ENCODE measurements around the gene LRG1. TPM values are rescaled to one million over a fixed set of nuclear protein-coding genes. Genes with fewer than 3 reads are reported as not detected.
"Not testable (repeated sequence)": the region's sequence is repeated elsewhere in the genome, so short reads cannot be mapped to it uniquely, and the experiment has no call there.

Gene LRG1
- total RNA-seq, 1 donor from 2014 or later, result 1.1 TPM

DNA sequence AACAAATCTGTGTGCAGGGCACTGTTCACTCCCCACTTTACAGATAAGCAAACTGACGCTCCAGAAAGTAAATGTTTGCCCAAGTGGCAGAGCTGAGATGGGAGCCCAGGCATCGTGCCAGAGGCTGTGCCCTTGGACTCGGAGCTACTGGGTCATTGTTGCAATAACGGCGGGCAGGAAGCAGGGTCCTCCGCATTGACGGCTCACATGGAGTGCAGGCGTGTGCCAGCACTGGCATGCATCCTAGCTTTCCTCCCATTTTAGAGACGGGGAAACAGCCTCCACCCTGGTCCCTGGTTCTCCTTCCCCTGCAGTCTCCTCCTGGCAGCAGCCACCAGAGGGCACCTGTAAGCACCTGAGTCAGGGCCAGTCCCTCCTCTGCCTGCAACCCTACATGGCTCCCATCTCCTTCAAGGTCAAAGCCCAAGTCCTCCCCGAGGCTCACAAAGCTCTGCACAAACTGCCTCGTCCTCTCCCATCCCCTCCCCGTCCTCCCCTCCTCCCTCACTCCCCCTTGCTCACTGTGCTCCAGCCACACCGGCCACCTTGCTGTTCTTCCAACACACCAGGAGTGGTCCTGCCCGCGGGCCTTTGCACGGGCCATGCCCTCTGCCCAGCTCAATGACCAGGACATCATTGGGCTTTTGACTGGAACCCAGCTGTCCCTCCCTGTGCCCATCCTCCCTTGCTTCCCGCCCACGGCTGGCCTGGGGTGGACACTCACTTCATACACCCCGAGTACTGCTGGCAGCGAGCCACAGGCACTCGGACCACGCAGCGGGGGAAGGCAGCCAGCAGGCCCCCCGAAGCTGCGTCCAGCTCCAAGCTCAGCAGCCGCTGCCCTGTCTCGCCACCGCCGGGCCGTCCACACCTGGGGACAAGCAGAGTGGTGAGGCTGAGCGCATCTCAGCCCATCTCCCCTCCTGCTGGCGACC is 7.7 kb upstream of the LRG1 start:
- FAIRE-seq, result no peak
- no peak for DNase-seq (ENCODE audit: low read depth)
- no peak overlapping the region for H3K4me3 ChIP-seq (ENCODE audit: low read depth, low read length)
- H3K27me3 ChIP-seq (ENCODE audit: control insufficient read depth, insufficient read depth, low read length), result no peaks in the 10 kb centered on the region
- TF ChIP-seq CTCF (IDR thresholded peaks at IDR 0.05; ENCODE audit: insufficient read depth, low read length, severe bottlenecking), result peak; percentile 60
- H3K36me3 ChIP-seq (ENCODE audit: control insufficient read depth, insufficient read depth, low read length), result no peaks in the 10 kb centered on the region

DNA sequence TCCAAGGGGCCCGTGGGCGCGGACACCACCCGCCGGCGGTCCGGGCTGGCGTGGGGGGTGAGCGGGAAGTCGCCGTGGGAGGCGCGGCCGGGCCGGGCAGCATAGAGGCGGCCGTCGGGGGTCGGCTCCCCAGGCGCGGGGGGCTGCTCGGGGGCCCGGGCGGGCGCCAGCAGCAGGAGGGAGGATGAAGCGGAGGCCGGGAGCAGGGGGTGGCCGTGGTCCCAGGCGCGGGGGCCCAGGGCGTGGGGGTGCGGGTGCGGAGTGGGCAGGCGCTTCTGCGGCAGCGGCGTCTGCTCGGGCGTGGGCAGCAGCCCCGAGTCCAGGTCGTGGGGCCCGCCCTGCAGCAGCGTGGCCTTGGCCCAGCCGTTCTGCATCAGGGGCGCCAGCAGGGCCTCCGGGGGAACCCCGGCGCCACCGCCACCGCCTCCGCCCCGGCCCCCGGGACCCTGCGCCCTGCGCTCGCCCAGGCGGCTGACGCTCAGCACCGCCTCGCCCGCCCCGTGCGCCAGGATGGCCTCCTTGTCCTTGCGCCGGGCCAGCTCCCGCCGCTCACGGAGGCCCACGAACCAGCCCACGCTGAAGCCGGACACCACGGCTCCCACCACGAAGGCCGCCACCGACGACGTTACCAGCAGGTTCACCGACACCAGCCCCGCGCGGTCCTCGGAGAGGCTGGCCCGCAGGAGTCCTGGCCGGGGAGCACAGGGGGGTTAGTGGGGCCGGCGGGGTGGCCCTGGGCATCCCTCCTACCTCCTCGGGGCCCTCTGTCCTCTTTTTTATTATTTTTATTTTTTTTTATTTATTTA is 4.2 kb upstream of the LRG1 start:
- Histone ChIP-seq H3K27me3 (ENCODE audit: control insufficient read depth, insufficient read depth, low read length) (no peaks in the 10 kb centered on the region), H3K36me3 (ENCODE audit: control insufficient read depth, insufficient read depth, low read length) (no peaks in the 10 kb centered on the region), H3K4me3 (ENCODE audit: low read depth, low read length) (no peak overlapping the region)
- DNase-seq (ENCODE audit: low read depth) (no peak), FAIRE-seq (no peak)
- no peak for TF ChIP-seq CTCF (IDR thresholded peaks at IDR 0.05; ENCODE audit: insufficient read depth, low read length, severe bottlenecking)

DNA sequence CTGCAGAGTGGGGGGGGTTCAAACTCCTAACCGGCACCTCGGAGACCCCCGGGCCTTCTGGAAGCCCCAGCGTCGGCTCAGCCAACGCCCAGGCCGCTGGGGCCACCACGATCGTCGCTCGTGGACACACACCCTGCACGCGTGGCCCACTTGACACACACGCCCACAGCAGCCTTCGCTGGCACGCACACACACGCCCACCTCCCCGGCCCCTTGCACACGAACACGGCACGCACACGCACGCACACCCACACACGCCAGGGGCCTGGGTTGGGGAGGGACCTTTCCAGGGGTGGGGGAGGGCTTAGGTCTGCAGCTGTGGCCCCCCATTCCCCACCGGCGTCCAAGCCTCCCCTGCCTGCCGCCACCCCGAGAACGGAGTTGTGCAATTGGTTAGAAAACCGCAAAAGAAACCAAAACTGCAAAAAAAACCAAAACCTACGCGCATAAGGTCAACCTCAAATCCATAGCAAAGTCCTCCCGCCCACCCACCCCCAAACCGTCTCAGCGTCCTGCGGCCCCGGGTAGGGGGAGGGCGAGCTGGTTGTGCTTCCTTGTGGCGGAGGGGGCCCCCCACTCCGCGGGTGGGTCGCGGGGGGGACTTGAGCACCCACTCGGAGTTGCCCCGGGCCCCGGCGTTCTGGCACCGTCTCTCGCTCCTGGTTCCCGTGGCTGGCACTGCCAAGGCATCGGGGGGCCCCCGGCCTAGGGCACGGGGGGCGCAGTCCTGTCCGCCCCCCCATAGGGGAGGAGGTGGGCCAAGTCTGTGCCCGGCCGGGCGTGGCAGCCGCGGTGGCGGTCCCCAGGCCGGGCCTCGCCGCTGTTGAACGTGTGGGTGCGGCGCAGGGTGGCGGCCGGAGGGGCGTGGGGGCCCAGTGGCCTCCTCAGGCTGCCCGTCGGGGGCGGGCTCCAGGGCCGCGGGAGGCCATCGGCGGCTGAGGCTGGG is 3.3 kb upstream of the LRG1 start:
- no peak for TF ChIP-seq CTCF (IDR thresholded peaks at IDR 0.05; ENCODE audit: insufficient read depth, low read length, severe bottlenecking)
- H3K4me3 ChIP-seq (ENCODE audit: low read depth, low read length), result no peak overlapping the region
- no peak for FAIRE-seq

GRCh38 chr19:4541806-4542145 is 1.9 kb upstream of the LRG1 start:
- H3K27me3 ChIP-seq (ENCODE audit: control insufficient read depth, insufficient read depth, low read length); H3K4me3 ChIP-seq (ENCODE audit: low read depth, low read length); DNase-seq (ENCODE audit: low read depth); H3K36me3 ChIP-seq (ENCODE audit: control insufficient read depth, insufficient read depth, low read length); FAIRE-seq: not testable (repeated sequence)

More for the DNA sequence above, 3.3 kb upstream of the LRG1 start:
- no peak for DNase-seq (ENCODE audit: low read depth)
- H3K36me3 ChIP-seq (ENCODE audit: control insufficient read depth, insufficient read depth, low read length), result no peaks in the 10 kb centered on the region
- no peaks in the 10 kb centered on the region for H3K27me3 ChIP-seq (ENCODE audit: control insufficient read depth, insufficient read depth, low read length)

DNA sequence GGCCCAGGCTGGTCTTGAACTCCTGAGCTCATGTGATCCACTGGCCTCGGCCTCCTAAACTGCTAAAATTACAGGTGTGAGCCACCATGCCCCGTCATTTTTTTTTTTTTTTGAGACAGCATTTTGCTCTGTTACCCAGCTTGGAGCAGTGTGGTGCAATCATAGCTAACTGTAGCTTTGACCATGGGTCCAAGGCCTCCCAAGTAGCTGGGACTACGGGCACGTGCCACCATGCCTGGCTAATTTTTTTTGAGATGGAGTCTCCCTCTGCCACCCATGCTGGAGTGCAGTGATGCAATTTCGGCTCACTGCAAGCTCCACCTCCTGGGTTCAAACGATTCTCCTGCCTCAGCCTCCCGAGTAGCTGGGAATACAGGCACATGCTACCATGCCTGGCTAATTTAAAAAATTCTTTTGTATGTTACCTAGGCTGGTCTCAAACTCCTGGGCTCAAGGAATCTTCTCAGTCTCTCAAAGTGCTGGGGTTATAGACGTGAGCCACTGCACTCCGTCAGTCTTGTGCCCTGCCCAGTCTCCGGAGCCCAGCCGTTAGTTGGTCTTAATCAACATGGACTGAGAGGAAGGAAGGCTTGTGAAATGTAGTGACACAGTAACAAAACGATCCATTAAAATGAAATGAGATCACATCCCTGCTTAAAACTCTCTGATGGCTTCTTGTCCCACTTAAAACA is 1.4 kb upstream of the LRG1 start:
- DNase-seq (ENCODE audit: low read depth) (no peak), FAIRE-seq (no peak)
- no peaks in the 10 kb centered on the region for H3K27me3 ChIP-seq (ENCODE audit: control insufficient read depth, insufficient read depth, low read length)
- H3K4me3 ChIP-seq (ENCODE audit: low read depth, low read length), result no peak overlapping the region
- no peaks in the 10 kb centered on the region for H3K36me3 ChIP-seq (ENCODE audit: control insufficient read depth, insufficient read depth, low read length)
- TF ChIP-seq CTCF (IDR thresholded peaks at IDR 0.05; ENCODE audit: insufficient read depth, low read length, severe bottlenecking), result no peak
